ENCODE data around the gene FTCDNL1.

DNA sequence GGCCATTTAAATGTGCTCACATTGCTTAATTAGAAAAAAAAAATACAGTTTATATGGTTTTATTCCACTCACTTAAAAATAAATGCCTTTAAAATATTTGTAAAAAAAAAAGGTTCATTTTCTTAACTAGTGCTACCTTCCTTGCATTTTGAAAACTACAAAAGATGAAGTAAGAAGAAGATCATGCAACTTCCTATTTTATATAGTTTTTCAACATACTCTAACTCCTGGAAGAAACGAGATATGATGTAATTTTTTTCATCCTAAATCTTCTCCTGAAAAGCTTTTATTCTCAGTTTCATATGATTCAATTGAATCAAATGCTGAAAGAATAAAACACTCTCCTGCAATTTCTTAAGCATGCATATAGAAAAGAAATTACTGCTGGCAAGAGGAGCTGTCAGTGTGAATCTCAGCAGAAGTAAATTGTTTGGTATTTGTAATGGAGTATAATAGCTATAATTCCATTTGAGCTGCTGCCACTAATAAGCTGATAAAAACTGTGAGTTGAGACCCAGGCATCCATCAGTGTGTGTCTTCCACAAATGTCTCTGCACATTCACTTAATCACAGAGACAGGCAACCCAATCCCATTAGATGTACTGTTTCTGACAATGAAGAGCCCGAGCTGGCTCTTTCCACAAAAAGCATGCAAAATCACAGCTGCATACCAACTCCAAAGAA lies 3.7 kb downstream of the FTCDNL1 start:
- TF ChIP-seq, protein P1, sequence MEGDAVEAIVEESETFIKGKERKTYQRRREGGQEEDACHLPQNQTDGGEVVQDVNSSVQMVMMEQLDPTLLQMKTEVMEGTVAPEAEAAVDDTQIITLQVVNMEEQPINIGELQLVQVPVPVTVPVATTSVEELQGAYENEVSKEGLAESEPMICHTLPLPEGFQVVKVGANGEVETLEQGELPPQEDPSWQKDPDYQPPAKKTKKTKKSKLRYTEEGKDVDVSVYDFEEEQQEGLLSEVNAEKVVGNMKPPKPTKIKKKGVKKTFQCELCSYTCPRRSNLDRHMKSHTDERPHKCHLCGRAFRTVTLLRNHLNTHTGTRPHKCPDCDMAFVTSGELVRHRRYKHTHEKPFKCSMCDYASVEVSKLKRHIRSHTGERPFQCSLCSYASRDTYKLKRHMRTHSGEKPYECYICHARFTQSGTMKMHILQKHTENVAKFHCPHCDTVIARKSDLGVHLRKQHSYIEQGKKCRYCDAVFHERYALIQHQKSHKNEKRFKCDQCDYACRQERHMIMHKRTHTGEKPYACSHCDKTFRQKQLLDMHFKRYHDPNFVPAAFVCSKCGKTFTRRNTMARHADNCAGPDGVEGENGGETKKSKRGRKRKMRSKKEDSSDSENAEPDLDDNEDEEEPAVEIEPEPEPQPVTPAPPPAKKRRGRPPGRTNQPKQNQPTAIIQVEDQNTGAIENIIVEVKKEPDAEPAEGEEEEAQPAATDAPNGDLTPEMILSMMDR (IDR thresholded peaks at IDR 0.05): no peak
- TF ChIP-seq POLR2A (IDR thresholded peaks at IDR 0.05) (no peak), EP300 (IDR thresholded peaks at IDR 0.05) (no peak)
